K562 (cell line): Measurements from ENCODE around the gene SPINT1. TPM values are rescaled to one million over a fixed set of nuclear protein-coding genes. Genes with fewer than 3 reads are reported as not detected.

Experiments
- EP400 ChIP-seq: fragments of 450-650 bp; IDR thresholded peaks from 2 replicates; pipeline ENCODE4 v1.6.1; 2017; ENCODE audit warnings: antibody characterized with exemption, mild to moderate bottlenecking, moderate library complexity
- HDAC1 ChIP-seq, 2 experiments: fragments of 450-650 bp; IDR thresholded peaks; 2 replicates each; pipeline ENCODE4 v1.6.1; 2016 to 2017; ENCODE audit warnings: inconsistent platforms in 1 of 2, mild to moderate bottlenecking in 1 of 2, moderate library complexity in 1 of 2
- MAFF ChIP-seq: IDR thresholded peaks from 2 replicates; pipeline ENCODE4 v1.6.1; 2012; ENCODE audit warnings: low read length, improper control_type of control experiment
- MAX ChIP-seq: sonication (generic); formaldehyde crosslinking; IDR thresholded peaks from 2 replicates; pipeline ENCODE4 v1.9.0; 2022; ENCODE audit warnings: mild to moderate bottlenecking, missing genetic modification reagents
- MITF ChIP-seq: IDR thresholded peaks from 2 replicates; pipeline ENCODE4 v1.6.1; 2014; ENCODE audit warnings: antibody characterized with exemption
- RBFOX2 ChIP-seq: fragments of 200-400 bp; formaldehyde crosslinking; IDR thresholded peaks from 2 replicates; pipeline ENCODE4 v1.6.1; 2017; ENCODE audit warnings: low read depth, mild to moderate bottlenecking, low read length, moderate library complexity
- polyA plus RNA-seq, 8 experiments: library from polyadenylated mRNA; depleted of rRNA in 4 of 8; stranded (reverse) in 5 of 8; unstranded in 3 of 8; fragments of >200 nt; fragmentation: Nextera tagmentation in 2 of 8; fragmentation: Illumina TruSeq in 1 of 8; extraction: Ambion mirVana in 2 of 8; extraction: Trizol in 1 of 8; gene quantifications; 2 replicates each; pipeline versions ENCODE4 v1.2.1 to v1.2.3, GENCODE V29; 2011 to 2014; ENCODE audit warnings: inconsistent platforms in 1 of 8, missing spikeins in 1 of 8
- total RNA-seq, 7 experiments: library from RNA; depleted of rRNA in 6 of 7; stranded (reverse); fragments of >200 nt in 6 of 7; fragmentation: Illumina TruSeq in 2 of 7; extraction: Trizol in 2 of 7; gene quantifications; 2 replicates each; pipeline versions ENCODE4 v1.2.1 to v1.2.3, GENCODE V29; 2011 to 2021; ENCODE audit warnings: low replicate concordance in 1 of 7
- TF ChIP-seq, protein P1 (sequence below): sonication (generic); IDR thresholded peaks from 2 replicates; pipeline ENCODE4 v1.6.1; 2016

The SPINT1 gene
- total and polyA plus RNA-seq, 9 of the 15 experiments (the other 6 are each of a cell fraction or from before 2014, with no cell fraction given) = 0.78 to 4.5 (median 1.5) TPM

- TF ChIP-seq RBFOX2 (peak; percentile 80), MAX (peak; percentile 78), EP400 (peak; percentile 62), MITF (no peak), HDAC1 (IDR thresholded peaks at IDR 0.05) (0 out of 4 replicates have a peak, but pooled peaks of 1 of the 2 experiments have one; percentile 13), MAFF (no peak)
- TF ChIP-seq, protein P1, sequence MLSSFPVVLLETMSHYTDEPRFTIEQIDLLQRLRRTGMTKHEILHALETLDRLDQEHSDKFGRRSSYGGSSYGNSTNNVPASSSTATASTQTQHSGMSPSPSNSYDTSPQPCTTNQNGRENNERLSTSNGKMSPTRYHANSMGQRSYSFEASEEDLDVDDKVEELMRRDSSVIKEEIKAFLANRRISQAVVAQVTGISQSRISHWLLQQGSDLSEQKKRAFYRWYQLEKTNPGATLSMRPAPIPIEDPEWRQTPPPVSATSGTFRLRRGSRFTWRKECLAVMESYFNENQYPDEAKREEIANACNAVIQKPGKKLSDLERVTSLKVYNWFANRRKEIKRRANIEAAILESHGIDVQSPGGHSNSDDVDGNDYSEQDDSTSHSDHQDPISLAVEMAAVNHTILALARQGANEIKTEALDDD = no peak
These were observed 30.1 kb downstream of the SPINT1 start, which contains the start of gene RHOV (continued) for GRCh38 chr15:40873694-40874561.
